Activated CD4-positive, alpha-beta T cell treated with anti-CD3 and anti-CD28 coated beads, Interleukin-2, Interleukin-4, amounts not matched to agents 100 ng/mL and 50 ng/mL, durations not matched to agents 16 hours and 8 hours (primary cell): ENCODE measurements around the gene SLC4A3.
"Not testable (repeated sequence)": the region's sequence is repeated elsewhere in the genome, so short reads cannot be mapped to it uniquely, and the experiment has no call there.

Experiments
- DNase-seq: peaks from one replicate; pipeline ENCODE4 v3.0.0-alpha.2; 2020; ENCODE audit warnings: low spot score

Gene SLC4A3

DNA sequence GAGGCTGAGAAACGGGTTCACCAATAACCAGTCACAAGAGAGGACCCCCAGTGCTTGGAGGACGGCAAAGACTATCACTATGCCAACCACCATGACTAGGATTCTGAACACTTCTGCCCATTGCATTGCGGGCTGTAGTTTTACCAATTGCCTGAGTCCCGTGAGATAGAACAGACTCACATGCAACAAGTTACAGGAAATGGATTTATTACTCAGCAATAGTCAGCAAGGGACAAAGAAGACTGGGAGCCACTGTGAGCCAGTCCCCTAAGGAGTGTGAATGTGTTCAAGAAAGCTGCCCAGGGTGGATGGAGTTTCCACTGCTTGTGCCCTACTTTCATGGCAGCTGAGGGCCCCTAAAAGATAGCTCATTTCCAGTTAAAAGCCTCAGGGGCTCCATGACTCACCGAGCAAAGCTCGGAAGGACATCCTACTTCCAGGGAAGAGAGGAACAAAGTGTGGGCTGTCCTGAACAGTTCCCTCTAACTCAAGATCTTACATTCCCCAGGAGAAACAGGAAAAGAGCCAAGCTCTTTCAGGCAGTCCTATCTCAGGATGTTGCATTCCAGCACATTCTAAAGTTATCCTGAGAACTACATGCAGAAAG is 54.4 kb downstream of the SLC4A3 start:
- DNase-seq, result no peak

GRCh38 chr2:219683474-219683873 is 56.0 kb downstream of the SLC4A3 start:
- not testable (repeated sequence) for DNase-seq

DNA sequence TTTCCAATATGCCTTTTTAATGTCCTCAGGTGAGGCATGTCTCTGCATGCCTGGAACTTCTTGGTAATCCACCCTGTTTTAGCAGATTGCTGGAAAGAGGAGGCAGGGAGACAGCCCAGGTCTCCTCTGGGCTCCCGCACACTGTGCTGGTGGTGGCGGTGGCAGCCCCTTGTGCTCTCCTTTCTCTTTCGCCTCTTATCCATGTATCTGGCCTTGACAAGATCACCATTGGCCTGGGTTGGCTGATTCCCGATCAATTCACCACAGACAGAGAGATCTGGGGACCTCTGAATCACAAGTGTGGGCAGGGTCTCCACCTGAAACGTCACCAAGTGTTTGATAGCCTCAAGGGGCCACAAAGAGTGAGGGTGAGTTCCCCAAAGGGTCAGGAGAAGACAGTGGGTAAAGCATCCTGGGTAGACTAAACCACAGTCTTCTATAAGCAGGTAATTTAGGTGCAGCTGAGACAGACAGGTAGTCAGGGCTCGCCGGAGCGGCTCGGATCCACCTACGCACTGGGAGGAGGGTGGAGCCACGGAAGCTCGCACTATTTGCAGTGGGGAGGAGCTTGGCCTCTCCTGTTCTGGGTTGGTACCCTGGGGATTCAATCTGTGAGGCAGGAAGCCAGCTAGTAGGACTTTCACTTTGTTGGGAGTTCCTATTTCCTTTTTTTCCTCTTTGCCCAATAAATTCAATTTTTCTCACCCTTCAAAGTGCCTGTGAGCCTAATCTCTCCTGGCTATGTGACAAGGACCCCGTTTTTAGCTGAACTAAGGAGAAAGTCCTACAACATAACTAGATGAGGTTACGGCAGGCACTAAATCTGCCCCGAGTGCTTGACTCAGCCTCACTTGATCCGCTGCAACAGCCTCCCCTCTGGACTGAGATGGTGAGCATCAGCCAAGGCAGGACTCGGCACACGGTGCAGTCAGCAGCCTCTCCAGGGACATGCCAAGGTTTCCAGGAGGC is 57.6 kb downstream of the SLC4A3 start:
- DNase-seq, result peak; percentile 37

DNA sequence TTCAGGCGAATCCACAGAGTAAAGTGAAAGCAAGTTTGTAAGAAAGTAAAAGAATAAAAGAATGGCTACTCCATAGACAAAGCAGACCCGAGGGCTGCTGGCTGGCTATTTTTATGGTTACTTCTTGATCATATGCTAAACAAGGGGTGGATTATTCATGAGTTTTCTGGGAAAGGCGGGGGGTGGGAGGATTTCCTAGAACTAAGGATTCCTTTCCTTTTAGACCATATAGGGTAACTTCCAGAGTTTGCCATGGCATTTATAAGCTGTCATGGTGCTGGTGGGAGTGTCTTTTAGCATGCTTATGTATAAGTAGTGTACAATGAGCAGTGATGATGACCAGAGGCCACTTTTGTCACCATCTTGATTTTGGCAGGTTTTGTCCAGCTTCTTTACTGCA is 59.8 kb downstream of the SLC4A3 start:
- DNase-seq, result no peak

DNA sequence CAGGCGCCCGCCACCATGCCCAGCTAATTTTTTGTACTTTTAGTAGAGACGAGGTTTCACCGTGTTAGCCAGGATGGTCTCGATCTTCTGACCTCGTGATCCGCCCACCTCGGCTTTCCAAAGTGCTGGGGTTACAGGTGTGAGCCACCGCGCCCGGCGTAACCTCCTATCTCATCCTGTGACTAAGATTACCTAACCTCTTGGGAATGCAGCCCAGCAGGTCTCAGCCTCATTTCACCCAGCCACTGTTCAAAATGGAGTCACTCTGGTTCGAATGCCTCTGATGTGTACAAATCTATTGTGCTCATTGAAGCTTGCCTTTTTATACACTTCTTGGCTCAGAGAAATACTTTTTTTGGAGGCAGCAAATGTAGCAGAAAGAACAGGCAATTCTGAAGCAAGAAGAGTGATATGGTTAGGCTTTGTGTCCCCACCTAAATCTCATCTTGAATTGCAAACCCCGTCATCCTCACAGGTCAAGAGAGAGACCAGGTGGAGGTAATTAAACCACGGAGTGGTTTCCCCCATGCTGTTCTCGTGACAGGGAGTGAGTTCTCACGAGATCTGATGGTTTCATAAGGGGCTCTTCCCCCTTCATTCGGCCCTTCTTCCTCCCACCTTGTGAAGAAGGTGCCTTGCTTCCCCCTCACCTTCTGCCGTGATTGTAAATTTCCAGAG is 60.6 kb downstream of the SLC4A3 start:
- no peak for DNase-seq

DNA sequence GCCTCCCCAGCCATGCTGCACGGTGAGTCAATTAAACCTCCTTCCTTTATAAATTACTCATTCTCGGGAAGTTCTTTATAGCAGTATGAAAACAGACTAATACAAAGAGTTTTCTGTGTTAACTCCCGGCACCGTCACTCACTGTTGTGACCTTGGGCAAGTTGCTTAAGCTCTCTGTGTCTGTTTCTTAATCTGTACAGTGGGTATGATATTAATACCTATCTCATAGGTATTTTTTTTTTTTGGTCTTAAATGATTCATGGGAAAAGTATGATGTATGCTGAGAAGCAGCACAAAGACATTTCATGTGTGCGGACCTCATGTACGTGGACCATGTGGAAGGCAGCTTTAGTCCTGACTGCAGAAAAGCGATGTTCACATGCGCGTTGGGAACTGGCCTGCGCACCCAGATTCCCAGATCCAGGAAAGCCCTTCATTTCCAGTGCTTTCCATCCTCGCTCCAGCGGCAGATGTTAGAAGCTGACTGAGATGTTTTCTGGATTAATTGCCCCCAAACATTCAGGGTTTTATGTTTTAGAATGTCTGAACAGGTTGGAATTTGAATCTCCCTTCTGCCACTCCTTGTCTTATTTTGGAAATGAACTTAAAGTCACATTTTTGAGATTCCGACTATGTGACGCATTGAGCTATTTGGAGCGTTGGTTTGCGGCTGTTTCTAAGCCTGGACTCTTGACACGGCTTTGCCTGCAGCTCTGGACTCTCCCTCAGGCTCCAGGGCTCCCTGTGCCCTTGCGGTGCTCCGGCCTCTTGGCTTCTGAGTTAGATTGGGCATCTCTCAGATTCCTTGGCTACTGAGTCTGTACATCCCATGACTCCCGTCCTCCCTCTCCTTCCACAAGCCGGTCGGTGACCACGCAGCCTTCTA is 61.4 kb downstream of the SLC4A3 start:
- no peak for DNase-seq

DNA sequence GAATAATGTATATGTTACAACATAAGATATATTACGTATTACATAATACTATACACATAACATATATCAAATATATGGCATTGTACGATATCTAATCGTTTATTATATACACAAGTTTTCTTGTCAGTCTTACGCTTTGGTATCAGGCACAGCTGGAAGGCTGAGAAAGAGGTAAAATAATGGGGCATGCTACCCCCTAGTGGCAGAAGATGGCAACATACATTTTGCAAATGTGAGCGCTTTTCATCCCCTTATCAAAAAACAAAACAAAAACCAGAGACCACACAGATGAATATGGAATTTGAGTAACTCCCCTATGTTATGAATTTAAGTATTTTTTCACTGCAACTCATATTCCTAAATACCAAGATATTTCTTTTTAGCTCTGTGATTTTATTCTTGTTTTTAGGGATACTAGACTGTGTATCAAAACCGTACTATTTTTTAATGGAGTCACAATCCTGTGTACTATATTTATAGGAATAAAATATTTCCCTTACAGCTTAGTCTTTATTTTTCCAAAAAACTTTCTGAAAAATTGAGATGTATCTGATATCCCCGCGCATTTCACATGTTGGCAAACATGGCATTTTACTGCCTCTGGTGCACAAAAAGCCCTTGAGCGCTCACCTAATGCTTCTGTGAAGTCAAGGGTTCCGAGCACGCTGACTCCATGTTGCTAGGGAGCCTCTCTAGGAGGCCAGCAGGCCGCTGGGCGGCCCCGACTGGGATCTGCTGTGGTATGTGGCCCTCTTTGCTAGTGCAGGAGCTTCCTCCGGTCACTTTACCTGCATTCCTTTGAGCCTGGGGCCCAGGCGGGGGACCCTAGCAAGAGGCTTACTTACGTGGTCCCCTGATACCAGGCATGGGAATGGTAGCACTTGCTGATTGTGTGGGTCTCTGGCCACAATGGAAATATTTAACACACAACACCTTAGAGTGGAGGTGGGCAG is 62.5 kb downstream of the SLC4A3 start:
- DNase-seq, result peak; percentile 57

- DNase-seq, result no peak
Measured at GRCh38 chr2:219691571-219691970, 64.1 kb downstream of the SLC4A3 start.
